Kidney epithelial cell (primary cell): ENCODE measurements around the gene MAP3K10. TPM values are rescaled to one million over a fixed set of nuclear protein-coding genes. Genes with fewer than 3 reads are reported as not detected.

ENCODE experiments used
- DNase-seq: peaks from one replicate; pipeline ENCODE4 v3.0.0-alpha.2; 2010; ENCODE audit warnings: low read depth
- H3K27me3 ChIP-seq: 2 replicates; pipeline ENCODE4 v1.6.0; 2011; ENCODE audit warnings: low read length; ENCODE audit not compliant: control insufficient read depth, insufficient read depth
- H3K36me3 ChIP-seq: 2 replicates; pipeline ENCODE4 v1.5.1; 2011; ENCODE audit warnings: low read length; ENCODE audit not compliant: control insufficient read depth, insufficient read depth
- H3K4me3 ChIP-seq: 2 replicates; pipeline ENCODE4 v1.5.1; 2011; ENCODE audit warnings: low read depth, mild to moderate bottlenecking, control low read depth, low read length
- total RNA-seq: library from RNA; depleted of rRNA; stranded (reverse); fragments of >200 nt; gene quantifications from 2 replicates; pipeline ENCODE4 v1.2.3, GENCODE V29; 2015
- TF ChIP-seq, protein P1 (sequence below): IDR thresholded peaks from 2 replicates; pipeline ENCODE4 v1.5.1; 2011; ENCODE audit warnings: mild to moderate bottlenecking, moderate library complexity, low read length, control low read depth, inconsistent platforms; ENCODE audit not compliant: insufficient read depth, poor library complexity, severe bottlenecking

Gene MAP3K10
- total RNA-seq, 1 donor from 2014 or later: 16.8 TPM

DNA sequence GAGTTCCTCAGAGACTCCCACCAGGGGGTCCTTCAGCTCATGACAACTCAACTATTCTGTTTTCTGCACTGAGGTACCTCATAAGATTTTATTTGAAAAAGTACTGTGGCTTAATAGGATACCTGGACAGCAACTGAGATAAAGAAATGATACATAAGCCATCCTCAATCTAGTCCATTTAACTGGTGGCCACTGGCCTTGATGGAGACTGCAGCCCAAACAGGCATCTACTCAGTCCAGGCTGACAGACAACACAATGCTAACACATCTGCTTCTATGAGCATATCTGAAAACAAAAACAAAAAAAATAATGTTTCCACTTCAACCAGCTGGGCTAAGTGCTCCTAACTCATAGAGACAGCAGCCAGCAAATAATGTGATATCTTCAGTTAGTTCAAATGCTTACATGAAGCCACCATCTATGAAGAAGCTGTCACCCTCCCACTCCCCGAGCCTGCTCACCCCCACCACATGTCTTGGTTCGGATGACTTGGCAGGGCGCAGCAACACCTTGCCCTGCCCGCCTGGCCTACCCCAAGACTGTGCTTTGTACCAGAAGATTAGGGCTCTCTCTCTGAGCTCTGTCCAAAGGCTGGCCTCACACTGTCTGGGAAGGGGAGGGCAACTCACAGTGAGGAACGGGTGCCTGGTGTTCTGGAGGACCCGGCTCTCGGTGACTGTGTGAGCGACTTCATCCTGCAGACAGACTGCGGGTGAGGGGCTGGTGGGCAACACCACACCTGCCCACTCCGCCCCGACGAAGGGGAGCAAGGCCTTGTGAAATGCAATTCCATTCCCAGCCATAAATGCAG, 48.4 kb downstream of the MAP3K10 start:
- TF ChIP-seq, protein P1, sequence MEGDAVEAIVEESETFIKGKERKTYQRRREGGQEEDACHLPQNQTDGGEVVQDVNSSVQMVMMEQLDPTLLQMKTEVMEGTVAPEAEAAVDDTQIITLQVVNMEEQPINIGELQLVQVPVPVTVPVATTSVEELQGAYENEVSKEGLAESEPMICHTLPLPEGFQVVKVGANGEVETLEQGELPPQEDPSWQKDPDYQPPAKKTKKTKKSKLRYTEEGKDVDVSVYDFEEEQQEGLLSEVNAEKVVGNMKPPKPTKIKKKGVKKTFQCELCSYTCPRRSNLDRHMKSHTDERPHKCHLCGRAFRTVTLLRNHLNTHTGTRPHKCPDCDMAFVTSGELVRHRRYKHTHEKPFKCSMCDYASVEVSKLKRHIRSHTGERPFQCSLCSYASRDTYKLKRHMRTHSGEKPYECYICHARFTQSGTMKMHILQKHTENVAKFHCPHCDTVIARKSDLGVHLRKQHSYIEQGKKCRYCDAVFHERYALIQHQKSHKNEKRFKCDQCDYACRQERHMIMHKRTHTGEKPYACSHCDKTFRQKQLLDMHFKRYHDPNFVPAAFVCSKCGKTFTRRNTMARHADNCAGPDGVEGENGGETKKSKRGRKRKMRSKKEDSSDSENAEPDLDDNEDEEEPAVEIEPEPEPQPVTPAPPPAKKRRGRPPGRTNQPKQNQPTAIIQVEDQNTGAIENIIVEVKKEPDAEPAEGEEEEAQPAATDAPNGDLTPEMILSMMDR: no peak
- Histone ChIP-seq H3K27me3 (no peaks in the 10 kb centered on the region), H3K4me3 (no peak overlapping the region), H3K36me3 (peaks cover 2% of the 10 kb centered on the region)
- DNase-seq: no peak

DNA sequence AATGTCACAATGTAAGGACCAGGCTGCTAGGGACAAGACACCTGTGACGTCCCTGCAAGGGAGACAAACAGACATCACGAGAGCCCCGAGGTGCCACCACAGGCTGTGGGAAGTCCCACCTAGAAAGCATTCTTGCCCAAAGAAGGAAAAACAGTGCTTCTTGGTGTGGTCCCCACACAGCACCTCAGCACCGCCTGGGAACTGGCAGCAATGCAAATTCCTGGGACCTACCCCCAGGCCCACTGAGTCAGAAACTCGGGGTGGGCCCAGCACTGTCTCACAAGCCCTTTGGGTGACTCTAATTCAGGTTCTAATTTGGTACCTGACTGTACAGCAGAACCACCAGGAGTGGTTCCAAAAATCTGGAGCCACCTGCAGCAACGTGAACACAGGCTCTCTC, 49.1 kb downstream of the MAP3K10 start:
- TF ChIP-seq, protein P1: no peak
- H3K36me3 ChIP-seq: peaks cover 2% of the 10 kb centered on the region
- no peak for DNase-seq

DNA sequence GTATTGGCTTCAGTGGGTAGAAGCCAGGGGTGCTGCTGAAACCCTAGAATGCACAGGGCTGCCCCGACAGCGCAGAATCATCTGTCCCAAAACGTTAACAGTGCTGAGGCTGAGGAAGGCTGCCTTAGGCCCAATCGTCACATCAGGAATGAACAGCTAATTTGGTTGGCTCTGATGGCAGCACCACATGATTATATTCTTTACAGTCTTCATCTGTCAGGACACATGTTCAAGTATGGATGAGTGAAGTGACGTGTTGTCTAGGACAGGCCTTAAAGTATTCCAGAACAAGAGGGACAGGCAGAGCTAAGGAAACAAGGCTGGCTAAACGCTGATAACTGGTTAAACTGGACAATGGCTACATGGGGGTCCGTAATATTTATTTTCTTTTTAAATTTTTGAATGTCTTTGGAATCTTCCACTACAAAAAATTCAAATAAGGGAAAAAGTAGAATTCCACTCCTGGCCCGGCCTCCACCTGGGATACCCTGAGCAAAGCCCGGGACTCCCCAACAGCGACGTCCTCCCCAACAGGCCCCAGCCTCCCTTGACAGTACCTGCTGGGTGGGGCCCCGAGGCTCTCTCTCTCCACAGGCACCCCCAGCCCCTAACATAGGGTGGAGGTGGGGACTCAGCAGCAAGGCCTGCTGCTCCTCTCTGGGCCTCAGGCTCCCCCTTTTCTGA, 50.0 kb downstream of the MAP3K10 start:
- Histone ChIP-seq H3K36me3 (no peaks in the 10 kb centered on the region), H3K4me3 (no peak overlapping the region), H3K27me3 (no peaks in the 10 kb centered on the region)
- TF ChIP-seq, protein P1: no peak
- no peak for DNase-seq

More for the DNA sequence above, 49.1 kb downstream of the MAP3K10 start:
- H3K4me3 ChIP-seq: no peak overlapping the region
- no peaks in the 10 kb centered on the region for H3K27me3 ChIP-seq

DNA sequence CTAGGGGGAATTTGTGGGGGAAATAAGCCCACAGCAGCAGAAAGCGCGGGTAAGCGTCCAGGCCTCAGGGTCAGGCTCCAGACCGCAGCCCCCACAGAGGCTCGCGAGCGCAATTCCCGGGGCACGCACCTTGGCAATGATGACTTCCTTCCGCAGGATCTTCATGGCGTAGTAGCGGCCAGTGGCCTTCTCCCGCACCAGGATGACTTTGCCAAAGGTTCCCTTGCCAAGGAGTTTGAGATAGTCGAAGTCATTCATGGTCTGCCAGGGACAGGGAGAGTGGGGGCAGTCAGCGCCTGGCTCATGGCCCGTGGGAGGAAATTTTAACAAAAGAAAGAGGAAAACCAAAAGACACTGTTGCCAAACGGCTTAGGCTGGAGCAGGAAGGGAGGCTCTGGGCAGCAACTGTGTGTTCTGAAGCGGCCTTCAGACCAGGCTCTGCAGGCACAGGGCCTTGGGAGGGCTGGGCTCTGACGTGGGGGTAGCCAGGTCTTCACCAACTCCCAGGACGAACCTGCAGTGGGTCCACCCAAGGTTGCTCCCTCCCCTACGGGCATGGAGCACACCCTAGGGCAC, 50.7 kb downstream of the MAP3K10 start:
- no peak overlapping the region for H3K4me3 ChIP-seq
- no peaks in the 10 kb centered on the region for H3K36me3 ChIP-seq
- TF ChIP-seq, protein P1: no peak
- H3K27me3 ChIP-seq: no peaks in the 10 kb centered on the region
- DNase-seq: no peak

DNA sequence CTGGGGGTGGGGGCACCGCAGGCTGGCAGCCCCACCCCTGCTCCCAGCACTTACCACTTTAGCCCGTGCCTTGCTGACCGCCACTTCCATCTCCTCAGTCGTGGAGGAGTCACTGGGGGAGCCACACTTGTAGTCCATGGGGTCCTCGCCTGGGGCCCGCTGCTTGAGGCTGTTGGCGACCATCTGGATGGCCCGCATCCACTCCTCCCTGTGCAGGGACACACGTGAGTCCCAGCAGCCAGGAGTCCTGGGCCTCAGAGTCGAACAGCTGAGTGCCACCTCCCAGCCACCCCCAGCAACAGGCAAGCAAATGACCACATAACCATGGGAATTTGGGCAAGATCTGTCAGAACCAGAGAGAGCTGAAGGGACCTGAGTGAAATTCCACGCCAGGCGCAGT, 51.3 kb downstream of the MAP3K10 start:
- Histone ChIP-seq H3K4me3 (no peak overlapping the region), H3K27me3 (no peaks in the 10 kb centered on the region), H3K36me3 (no peaks in the 10 kb centered on the region)
- DNase-seq: no peak
- TF ChIP-seq, protein P1: no peak
